NCI-H510A (cell line): ENCODE measurements around the gene ACVR1B.
"Not testable (repeated sequence)": the region's sequence is repeated elsewhere in the genome, so short reads cannot be mapped to it uniquely, and the experiment has no call there.

Experiments used
- DNase-seq: peaks from one replicate; lab custom pipeline; 2025; lab: John Stamatoyannopoulos, UW

The ACVR1B gene

DNA sequence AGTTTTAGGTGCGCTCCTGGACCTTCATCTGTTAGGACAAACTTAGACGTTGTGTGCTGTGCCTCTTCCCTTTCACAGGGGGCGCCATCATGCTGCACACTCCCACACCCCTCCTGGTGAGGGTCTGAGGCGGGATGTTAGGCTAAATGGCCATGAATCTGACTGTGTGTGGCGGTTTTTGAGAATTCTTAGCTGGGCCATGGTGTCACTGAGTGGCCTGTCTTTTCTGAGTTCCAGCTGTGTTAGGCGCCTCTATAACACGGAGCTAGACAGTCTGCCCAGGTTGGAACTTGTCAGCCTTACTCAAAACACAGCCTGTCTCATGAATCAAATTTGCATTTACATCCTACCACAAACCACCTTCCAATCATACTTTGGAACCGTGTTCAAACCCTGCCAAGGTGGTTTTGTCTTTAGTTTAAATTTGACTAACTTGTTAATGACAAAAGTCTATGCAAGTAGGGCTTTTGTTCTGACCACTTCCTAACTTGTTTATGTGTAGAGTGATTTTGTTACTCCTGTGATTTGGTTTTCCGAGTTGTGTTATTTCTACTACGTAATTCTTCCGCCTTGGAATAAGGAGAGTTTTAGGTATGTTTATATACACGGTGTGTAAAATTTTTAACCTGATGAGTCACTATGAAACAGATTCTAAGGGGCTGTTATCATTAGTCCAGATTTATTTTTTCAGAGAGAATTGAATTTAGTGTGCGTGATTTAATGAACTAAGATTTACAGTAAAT lies 19.6 kb downstream of the ACVR1B start:
- no peak for DNase-seq

DNA sequence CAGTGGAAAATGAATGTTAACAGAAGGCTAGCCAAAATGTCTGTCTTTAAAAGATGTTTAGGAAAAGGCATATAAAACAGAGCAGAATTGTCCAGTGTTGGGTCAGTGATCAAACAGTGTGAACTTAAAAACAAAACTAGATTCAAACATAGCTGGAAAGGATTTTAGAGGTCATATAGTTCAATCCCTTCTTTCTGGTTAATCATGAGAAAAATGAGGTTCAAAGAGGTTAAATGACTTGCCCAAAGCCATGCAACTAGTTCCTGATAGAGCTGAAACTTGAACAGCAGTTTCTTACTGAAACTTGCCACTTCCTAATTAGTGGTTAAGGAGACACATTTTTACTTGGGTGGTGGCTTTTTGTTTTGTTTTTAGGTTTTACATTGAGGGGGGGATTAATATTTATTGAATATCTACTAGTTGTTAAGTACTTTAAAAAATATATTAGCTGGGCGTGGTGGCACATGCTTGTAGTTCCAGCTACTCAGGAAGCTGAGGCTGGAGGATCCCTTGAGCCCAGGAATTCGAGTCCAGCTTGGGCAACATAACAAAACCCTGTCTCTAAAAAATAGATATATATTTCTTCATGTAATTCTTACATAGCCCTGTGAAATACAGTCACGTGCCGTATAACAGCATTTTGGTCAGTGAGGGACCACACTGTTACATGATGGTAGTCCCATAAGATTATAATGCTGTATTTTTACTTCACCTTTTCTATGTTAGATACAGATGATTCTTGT lies 20.4 kb downstream of the ACVR1B start:
- no peak for DNase-seq

DNA sequence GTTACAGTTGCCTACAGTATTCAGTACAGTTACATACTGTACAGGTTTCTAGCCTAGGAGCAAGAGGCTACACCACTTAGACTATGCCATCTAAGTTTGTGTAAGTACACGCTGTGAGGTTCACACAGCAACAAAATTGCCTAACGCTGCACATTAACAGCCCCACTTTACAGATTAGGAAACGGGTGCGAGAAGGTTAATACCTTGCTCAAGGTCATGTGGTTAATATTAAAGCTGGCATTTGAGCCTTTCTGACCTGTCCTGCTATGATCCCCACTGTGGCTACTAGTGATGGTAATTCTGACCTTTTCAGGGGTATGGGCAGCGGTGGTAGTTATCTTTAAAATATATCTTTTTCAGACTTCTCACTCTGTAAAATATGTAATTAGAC lies 20.9 kb downstream of the ACVR1B start:
- DNase-seq = no peak

DNA sequence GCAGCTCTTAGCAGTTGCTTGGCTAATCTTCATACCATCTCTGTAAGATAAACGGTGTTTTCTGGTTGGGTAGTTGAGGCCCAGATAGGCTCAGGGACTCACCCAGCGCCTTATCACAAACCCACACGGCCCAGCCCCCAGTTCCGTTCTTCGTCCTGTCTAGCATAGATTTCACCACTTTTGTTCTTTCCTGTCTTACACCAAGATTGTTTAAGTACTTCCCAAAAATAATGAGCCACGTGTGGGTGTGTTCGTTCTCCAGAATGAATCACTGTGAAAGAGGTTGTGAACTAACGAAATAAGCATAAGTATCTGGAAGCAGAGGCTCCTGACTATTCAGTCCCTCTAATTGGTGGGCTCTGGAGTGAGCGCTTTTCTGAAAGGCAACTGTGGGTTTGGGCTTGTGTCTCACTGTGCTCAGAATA lies 21.4 kb downstream of the ACVR1B start:
- DNase-seq = no peak

DNA sequence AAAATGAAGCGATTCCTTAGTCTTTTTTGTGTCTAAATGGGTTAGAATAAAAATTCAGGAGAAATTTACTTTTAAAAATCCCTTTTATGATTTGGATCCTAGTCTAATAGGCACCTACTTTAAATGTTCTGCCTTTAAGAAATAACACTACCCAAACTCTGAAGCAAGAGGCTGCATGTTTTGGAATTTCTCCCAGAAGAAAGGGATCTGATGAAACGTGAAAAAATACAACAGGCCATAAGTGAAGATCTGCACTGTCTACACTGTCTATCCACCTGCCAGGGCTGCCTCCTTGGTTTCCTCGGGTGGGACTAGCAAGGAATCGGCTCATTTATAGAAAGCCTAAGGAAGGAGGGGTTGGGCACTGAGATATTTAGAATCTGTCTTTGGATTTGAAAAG lies 22.1 kb downstream of the ACVR1B start:
- no peak for DNase-seq

DNA sequence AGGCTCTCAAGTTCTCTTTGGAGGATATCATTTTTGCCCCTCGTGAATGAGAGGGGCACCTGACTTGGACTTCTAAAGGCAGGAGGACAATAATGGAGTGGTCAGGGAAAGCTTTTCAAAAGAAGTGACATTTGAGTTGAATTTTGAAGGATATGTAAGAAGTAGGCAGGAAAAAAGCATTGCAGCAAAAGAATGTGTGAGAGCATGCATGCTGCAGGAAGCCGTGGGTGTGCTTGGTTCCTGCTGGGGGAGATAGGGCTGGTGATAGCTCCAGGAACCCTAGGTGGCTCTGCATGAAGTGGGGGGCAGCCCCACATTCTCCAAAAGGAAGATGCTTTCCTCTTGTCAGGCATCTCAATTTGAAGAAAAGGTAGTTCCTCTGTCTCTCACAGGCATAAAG lies 23.1 kb downstream of the ACVR1B start:
- no peak for DNase-seq

DNA sequence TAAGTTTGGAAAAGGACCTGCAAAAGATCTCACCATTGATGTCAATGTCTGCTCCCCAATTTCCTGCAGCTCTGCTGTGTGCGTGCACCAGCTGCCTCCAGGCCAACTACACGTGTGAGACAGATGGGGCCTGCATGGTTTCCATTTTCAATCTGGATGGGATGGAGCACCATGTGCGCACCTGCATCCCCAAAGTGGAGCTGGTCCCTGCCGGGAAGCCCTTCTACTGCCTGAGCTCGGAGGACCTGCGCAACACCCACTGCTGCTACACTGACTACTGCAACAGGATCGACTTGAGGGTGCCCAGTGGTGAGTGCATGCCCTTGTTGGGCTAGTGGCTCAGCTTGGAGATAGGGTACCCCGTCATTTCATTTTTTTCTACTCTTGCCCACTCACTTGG lies 23.7 kb downstream of the ACVR1B start:
- DNase-seq = no peak

DNA sequence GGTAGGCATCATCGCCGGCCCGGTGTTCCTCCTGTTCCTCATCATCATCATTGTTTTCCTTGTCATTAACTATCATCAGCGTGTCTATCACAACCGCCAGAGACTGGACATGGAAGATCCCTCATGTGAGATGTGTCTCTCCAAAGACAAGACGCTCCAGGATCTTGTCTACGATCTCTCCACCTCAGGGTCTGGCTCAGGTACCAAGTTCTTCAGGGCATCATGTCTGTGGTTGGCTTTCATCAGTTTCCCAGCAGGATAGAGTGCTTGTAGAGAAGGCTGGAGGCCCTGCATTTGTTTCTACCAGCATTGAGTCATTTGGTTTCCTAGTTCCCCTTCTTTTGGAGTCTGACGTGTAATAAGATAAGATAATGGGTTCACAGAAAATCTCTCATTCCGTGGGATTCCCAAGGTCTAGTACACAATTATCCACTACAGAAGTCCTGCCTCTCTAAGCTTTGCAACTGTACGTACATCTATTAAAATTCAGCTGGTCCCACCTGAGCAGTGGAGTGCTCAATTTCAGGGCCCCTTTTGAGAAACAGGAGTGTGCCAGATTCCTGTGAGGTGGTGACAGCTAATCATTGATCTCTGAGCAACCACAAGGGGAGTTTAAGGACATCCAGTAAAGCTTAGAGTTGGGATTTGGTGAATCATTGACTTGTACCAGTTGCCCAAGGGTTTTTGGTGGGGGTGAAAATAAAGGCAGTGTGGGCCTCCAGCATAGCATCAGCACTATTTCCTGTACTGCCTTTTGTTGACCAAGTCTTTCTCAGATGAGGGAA lies 25.1 kb downstream of the ACVR1B start:
- no peak for DNase-seq

DNA sequence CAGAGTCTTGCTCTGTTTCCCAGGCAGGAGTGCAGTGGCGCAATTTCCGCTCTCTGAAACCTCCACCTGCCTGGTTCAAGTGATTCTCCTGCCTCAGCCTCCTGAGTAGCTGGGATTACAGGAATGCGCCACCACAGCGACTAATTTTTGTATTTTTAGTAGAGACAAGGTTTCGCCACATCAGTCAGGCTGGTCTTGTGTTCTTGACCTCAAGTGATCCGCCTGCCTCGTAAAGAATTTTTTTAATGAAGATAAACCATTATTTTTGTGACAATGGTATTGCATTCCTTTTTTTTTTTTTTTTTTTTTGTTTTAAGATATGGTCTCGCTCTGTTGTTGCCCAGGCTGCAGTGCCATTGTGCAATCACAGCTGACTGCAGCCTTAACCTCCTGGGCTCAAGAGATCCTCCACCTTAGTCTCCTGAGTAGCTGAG lies 25.8 kb downstream of the ACVR1B start:
- DNase-seq = no peak

DNA sequence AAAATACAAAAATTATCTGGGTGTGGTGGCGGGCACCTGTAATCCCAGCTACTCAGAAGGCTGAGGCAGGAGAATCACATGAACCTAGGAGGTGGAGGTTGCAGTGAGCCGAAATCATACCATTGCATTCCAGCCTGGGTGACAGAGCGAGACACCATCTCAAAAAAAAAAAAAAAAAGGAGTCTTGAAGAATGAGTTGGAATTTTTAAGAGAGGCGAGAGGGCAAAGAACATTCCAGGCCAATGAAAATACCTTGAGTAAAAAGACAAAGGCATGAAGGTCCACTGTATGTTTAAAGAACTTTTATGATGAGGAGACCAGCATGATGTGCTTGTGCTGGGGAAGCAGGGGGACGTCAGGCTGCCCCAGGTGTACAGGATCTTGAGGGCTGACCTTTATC lies 27.8 kb downstream of the ACVR1B start:
- DNase-seq = not testable (repeated sequence)

DNA sequence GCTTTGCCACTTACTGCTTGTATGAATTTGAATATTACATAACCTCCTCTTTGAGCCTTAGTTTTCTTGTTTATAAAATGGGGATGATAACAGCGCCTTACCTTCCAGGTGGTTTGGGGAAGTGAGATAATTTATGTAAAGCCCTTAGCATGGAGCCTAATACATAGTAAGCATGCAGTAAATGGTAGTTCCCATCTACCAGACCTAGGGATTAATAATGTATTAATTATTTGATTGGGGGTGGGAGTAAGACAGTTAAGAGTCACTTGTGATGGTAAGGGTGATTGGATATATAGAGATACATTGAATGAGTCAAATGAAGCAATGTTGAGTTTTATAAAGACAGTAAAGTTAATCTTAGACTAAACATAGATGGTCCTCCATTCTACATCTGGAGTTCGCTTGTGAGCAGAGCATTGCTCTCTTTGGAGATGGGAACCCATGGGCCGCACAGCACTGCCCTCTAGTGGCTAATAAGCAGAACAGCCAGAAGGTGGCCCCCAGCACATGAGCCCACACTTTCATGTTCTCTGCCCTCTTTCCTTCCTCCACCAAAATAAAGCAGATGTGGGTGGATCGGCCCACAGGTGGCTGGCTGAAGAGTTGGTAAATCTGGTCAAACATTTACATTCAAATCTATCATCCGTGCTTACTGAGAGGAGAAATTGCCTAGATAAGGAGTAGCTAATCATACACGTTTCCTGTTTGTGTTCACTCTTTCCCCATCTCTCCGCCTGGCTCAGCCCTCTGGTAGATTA lies 28.7 kb downstream of the ACVR1B start:
- DNase-seq = no peak

DNA sequence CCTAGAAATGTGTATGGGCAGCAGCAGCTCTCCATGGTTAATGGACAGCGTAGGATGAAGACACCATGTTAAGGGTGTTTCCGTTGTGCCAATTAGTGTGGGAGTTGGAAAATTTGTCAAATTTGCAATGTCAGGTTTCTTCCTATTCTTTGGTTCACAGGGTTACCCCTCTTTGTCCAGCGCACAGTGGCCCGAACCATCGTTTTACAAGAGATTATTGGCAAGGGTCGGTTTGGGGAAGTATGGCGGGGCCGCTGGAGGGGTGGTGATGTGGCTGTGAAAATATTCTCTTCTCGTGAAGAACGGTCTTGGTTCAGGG lies 29.3 kb downstream of the ACVR1B start:
- no peak for DNase-seq

DNA sequence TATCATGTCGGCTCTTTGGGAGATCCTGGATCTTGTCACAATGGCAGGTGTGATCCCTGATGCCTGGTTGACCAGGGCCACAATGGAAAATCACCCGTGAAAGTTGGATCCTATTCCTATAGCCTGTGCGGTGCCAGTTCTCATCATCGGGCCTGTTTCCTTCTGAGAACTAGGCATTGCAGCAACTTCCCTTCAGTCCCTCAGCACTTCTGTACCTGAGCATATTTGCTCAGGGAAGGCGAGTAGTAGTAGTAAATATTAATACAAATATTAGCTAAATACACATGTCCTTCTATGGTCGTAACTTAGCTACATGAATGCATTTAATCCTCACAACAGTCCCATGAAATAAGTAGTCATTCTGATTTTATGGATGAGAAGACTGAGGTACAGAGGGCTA lies 33.2 kb downstream of the ACVR1B start:
- DNase-seq = no peak

DNA sequence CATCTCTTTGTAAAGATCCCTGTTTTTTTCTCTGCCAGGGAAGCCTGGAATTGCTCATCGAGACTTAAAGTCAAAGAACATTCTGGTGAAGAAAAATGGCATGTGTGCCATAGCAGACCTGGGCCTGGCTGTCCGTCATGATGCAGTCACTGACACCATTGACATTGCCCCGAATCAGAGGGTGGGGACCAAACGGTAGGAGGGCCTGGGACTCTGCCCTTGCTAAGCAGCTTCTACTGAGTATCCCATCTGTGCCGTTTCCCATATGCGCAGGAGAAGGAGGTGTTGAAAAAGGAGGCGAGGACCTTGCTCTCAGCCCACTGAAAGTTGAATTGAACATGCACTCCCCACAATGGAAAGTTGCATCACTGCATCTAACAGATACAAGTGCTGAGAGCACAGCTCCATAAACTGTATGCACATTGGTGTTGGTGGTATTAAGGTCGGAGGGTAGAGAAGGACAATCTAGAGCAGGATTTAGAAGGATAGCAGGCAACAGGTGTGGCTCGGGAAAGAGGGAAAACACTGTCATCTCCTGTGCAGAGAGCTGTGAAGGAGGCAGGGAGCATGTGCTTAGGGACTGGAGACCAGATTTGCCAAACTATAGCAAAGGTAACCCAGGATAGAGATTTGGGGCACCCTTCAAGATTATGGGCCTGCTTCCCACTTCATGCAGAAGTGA lies 33.8 kb downstream of the ACVR1B start:
- no peak for DNase-seq

DNA sequence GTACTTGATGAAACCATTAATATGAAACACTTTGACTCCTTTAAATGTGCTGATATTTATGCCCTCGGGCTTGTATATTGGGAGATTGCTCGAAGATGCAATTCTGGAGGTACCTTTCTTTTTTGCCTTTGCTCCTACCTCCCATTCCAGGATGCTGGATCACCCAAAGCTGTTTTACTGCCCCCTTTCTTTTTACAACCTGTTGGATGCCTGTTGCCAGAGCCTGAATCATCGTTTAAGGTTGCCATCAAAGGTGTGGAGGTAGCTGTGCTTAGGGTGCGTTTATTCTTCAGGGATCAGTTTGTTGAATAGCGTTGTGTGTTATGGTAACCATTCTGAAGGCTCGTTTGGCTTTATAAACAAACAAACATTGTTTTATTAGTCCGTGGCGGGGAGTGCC lies 35.3 kb downstream of the ACVR1B start:
- DNase-seq = no peak

DNA sequence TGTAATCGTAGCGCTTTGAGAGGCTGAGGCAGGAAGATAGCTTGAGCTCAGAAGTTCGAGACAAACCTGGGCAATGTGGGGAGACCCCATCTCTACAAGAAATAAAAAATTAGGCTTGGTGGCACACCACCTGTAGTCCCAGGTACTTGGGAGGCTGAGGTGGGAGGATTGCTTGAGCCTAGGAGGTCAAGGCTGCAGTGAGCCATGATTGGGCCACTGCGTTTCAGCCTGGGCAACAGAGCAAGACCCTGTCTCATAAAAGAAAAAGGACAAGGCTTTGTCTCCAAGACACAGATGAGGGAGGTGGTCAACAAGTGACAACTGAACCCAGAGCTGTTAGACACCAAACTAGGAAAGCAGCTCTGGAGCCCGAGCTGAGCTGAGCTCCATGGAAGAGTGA lies 40.7 kb downstream of the ACVR1B start:
- DNase-seq = no peak

DNA sequence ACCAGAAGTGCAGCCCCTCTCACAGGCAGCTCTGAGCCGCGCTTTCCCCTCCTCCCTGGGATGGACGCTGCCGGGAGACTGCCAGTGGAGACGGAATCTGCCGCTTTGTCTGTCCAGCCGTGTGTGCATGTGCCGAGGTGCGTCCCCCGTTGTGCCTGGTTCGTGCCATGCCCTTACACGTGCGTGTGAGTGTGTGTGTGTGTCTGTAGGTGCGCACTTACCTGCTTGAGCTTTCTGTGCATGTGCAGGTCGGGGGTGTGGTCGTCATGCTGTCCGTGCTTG lies 43.0 kb downstream of the ACVR1B start:
- no peak for DNase-seq

DNA sequence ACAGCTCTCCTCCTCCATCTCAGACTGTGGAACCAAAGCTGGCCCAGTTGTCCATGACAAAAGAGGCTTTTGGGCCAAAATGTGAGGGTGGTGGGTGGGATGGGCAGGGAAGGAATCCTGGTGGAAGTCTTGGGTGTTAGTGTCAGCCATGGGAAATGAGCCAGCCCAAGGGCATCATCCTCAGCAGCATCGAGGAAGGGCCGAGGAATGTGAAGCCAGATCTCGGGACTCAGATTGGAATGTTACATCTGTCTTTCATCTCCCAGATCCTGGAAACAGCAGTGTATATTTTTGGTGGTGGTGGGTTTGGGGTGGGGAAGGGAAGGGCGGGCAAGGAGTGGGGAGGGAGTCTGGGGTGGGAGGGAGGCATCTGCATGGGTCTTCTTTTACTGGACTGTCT lies 43.5 kb downstream of the ACVR1B start:
- DNase-seq = no peak

DNA sequence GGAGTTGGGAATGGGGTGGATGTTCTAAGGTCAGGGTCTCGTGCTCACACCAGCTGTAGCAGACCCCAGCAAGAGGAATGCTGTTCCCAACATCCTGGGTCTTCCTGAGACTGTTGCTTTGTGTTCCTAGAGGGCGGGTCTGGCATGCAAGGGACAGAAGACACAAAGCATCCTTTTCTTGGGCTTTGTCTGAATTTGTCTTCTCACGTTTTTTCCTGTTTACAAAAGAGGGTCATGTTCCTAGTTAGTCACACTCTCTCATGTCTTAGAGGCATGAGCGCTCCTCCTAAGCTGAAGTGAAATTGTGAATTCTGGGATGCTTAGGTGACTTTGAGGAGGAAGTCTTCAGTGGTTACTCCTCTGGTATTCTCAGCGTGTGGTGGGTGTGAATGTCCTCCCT lies 45.6 kb downstream of the ACVR1B start:
- DNase-seq = no peak

DNA sequence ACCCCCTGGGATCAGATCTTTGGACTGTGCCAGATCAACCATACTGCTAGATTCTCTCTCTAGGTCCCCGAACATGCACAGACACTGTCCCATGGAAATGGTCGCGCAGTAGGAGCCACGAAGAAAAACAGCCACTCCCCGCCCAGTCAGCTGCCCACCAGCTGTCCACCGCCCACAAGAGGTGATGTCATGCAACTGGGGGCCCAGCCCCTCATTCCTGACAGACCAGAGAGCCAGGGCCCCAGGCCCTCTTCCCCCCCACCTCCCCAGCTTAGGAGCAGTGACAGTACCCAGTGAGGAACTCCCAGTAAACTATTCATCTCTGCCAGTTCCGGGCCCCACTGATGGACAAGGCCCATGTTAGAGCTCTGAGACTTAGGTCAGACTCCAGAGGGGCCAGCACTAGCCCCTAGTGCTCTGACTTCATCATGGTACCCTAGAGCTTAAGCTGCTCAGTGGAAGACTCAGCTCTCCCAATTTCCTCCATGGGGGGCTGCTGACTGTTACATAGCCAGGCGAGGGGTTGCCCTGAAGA lies 51.6 kb downstream of the ACVR1B start:
- no peak for DNase-seq

DNA sequence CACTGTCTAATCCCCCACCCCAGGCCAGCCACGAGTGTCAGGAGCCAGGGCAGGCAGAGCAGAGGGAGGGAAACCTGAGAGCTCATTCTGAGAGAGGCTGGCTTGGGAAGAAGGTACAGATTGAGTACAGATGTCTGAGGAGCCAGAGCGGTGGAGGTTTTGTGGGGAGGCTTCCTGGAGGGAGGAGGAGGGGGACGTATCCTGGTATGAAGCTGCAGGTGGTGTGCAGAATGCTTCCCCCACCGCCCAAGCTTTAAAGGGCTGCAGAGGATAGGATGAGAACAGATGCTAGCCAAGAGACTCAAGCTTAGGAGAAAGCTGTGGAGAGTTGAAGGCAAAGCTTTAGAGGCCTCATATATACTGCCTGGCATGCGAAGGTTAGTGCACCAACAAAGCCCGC lies 52.1 kb downstream of the ACVR1B start:
- no peak for DNase-seq
